H1 (cell line): ENCODE measurements around the gene SLC4A1AP.

Source experiments
- BACH1 ChIP-seq: IDR thresholded peaks from 2 replicates; pipeline ENCODE4 v1.6.1; 2012; ENCODE audit warnings: low read length, improper control_type of control experiment
- CTCF ChIP-seq, 3 experiments: IDR thresholded peaks; 1 replicate in 2 of 3; 2 replicates in 1 of 3; pipeline versions ENCODE4 v1.5.1 to v1.6.1; 2011; ENCODE audit warnings: low read length in 3 of 3, mild to moderate bottlenecking in 3 of 3, inconsistent platforms in 2 of 3, low read depth in 1 of 3, moderate library complexity in 1 of 3; ENCODE audit not compliant: insufficient read depth in 1 of 3; ENCODE audit errors: control extremely low read depth in 1 of 3
- HDAC6 ChIP-seq: IDR thresholded peaks from one replicate; pipeline ENCODE4 v1.7.1; 2012; ENCODE audit warnings: low read depth, mild to moderate bottlenecking, inconsistent platforms, low read length, moderate library complexity
- NANOG ChIP-seq: IDR thresholded peaks from 2 replicates; pipeline ENCODE4 v1.6.1; 2011; ENCODE audit warnings: low read length, low read depth, mild to moderate bottlenecking, inconsistent platforms; ENCODE audit not compliant: insufficient read depth, poor library complexity, severe bottlenecking
- POLR2A ChIP-seq, 2 experiments: IDR thresholded peaks; 1 replicate in 1 of 2; 2 replicates in 1 of 2; pipeline ENCODE4 v1.6.1; 2011; ENCODE audit warnings: low read depth in 2 of 2, low read length in 2 of 2, mild to moderate bottlenecking in 2 of 2; ENCODE audit errors: control extremely low read depth in 1 of 2
- SRF ChIP-seq: IDR thresholded peaks from 2 replicates; pipeline ENCODE4 v1.6.1; 2011; ENCODE audit warnings: mild to moderate bottlenecking, low read depth, low read length, moderate library complexity
- TAF1 ChIP-seq: IDR thresholded peaks from 2 replicates; pipeline ENCODE4 v1.6.1; 2011; ENCODE audit warnings: mild to moderate bottlenecking, low read depth, low read length

- no peak for TF ChIP-seq POLR2A (IDR thresholded peaks at IDR 0.05; ENCODE audit: control extremely low read depth in 1 of 2, low read depth in 2 of 2, low read length in 2 of 2)
- TF ChIP-seq NANOG = no peak
- TF ChIP-seq SRF = no peak
- TF ChIP-seq CTCF (IDR thresholded peaks at IDR 0.05; ENCODE audit: control extremely low read depth in 1 of 3, insufficient read depth in 1 of 3, low read depth in 1 of 3, low read length in 3 of 3) = no peak
- no peak for TF ChIP-seq BACH1
- no peak for TF ChIP-seq HDAC6
- no peak for TF ChIP-seq TAF1
Measured at GRCh38 chr2:27710640-27711430, 47.1 kb downstream of the SLC4A1AP start.
